Lower leg skin (tissue), 3 donors: ENCODE measurements around the gene AFF2.

Experiments used
- CTCF ChIP-seq, 3 donors: fragments of 450-650 bp; IDR thresholded peaks; one replicate each; pipeline ENCODE4 v1.5.1; 2016; ENCODE audit warnings: antibody characterized with exemption in 3 of 3, mild to moderate bottlenecking in 3 of 3, moderate library complexity in 2 of 3
- POLR2A ChIP-seq, 2 donors: fragments of 450-650 bp; IDR thresholded peaks; one replicate each; pipeline ENCODE4 v1.6.1; 2016 to 2017; ENCODE audit warnings: antibody characterized with exemption in 2 of 2, mild to moderate bottlenecking in 1 of 2, moderate library complexity in 1 of 2

DNA sequence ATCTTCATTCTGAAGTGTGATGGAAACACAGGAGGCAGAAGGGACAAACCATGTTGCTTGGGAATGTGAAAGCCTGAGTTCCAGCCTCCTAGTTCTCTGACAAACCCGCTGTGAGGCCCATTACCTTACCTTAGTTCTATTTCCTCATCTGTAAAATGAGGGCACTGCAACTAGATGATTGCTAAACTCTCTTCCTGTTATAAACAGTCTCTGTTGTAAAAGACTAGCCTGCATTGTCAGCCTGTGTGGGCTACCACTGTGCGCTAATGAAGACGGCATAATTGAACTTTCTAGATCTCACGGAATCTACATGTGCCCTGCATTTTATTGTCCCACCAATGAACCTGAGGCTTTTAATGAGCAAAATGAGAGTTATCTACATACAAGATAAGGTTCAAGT lies 147.2 kb downstream of the AFF2 start:
- TF ChIP-seq CTCF (IDR thresholded peaks at IDR 0.05) (no peak), POLR2A (IDR thresholded peaks at IDR 0.05) (no peak)
